ENCODE results near the gene GLP2R. TPM values are rescaled to one million over a fixed set of nuclear protein-coding genes. Genes with fewer than 3 reads are reported as not detected.

Gene GLP2R
- total and polyA plus RNA-seq, 2 of the 13 experiments (the other 11 are each of a cell fraction or from before 2014, with no cell fraction given) = 0.65 to 1.4 TPM

DNA sequence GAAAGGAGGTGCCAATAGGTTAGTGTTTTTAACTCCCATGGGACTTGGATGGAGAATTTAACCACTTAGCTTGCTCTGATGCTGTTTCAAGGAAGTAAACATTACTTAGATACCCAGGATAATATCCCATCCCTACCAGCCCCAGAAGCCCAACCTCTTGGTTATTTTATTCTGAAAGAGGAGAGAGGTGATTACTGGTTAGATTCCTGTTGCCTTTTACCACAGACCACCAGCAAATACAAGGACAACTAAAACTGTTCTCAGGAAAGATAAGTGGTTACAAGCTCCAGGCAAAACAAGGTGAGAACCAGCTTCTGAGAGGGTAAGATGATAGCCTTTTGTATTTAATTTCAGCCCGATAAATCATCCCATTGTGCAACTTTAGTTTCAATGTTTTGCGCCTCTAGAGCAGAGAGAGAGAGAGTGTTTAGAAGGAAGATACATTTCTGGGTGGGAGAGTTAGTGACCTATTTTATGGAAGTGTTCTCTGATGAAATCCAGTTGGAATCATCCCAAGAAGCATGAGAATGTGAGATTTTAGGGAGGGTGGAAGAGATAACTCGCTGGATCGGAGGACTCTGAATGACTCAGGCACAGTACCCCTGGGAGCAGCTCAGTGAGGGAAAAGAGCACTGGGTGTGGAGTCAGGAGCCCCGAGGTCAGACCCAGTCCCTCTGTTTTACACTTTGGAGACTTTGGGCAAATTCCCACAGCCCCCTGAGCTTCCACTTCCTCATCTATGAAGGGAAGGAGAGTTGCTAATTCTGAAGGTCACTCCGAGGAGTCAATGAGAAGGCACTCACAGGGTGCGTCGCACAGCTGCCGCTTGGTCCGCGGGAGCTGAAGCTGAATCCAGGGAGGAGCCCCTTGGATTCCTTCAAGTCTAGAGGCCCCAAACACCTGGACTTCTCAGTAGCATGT is 12.1 kb downstream of the GLP2R start (continued):
- TF ChIP-seq SETDB1 (CRISPR knock-in tag; IDR thresholded peaks at IDR 0.05; ENCODE audit: borderline replicate concordance) = no peak
- no peak for TF ChIP-seq EHMT2 (IDR thresholded peaks at IDR 0.05; ENCODE audit: borderline replicate concordance, low read depth, low read length)
- TF ChIP-seq, protein P1, sequence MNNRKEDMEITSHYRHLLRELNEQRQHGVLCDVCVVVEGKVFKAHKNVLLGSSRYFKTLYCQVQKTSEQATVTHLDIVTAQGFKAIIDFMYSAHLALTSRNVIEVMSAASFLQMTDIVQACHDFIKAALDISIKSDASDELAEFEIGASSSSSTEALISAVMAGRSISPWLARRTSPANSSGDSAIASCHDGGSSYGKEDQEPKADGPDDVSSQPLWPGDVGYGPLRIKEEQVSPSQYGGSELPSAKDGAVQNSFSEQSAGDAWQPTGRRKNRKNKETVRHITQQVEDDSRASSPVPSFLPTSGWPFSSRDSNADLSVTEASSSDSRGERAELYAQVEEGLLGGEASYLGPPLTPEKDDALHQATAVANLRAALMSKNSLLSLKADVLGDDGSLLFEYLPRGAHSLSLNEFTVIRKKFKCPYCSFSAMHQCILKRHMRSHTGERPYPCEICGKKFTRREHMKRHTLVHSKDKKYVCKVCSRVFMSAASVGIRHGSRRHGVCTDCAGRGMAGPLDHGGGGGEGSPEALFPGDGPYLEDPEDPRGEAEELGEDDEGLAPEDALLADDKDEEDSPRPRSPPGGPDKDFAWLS (CRISPR knock-in tag; IDR thresholded peaks at IDR 0.05; ENCODE audit: borderline replicate concordance) = no peak
- TF ChIP-seq, protein P2, sequence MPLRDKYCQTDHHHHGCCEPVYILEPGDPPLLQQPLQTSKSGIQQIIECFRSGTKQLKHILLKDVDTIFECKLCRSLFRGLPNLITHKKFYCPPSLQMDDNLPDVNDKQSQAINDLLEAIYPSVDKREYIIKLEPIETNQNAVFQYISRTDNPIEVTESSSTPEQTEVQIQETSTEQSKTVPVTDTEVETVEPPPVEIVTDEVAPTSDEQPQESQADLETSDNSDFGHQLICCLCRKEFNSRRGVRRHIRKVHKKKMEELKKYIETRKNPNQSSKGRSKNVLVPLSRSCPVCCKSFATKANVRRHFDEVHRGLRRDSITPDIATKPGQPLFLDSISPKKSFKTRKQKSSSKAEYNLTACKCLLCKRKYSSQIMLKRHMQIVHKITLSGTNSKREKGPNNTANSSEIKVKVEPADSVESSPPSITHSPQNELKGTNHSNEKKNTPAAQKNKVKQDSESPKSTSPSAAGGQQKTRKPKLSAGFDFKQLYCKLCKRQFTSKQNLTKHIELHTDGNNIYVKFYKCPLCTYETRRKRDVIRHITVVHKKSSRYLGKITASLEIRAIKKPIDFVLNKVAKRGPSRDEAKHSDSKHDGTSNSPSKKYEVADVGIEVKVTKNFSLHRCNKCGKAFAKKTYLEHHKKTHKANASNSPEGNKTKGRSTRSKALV (CRISPR knock-in tag; IDR thresholded peaks at IDR 0.05) = no peak
- no peak for TF ChIP-seq ZNF296 (CRISPR knock-in tag; conservative IDR thresholded peaks at IDR 0.05)
- TF ChIP-seq ZKSCAN8 (CRISPR knock-in tag; IDR thresholded peaks at IDR 0.05; ENCODE audit: borderline replicate concordance) = no peak
- no peak for TF ChIP-seq EEA1 (CRISPR knock-in tag; IDR thresholded peaks at IDR 0.05; ENCODE audit: borderline replicate concordance)
- TF ChIP-seq ADNP (CRISPR knock-in tag; IDR thresholded peaks at IDR 0.05) = no peak
- no peak for TF ChIP-seq GATAD1 (CRISPR knock-in tag; IDR thresholded peaks at IDR 0.05)
- TF ChIP-seq ARNT2 (CRISPR knock-in tag; IDR thresholded peaks at IDR 0.05; ENCODE audit: low read depth) = no peak
- TF ChIP-seq SNAPC2 (CRISPR knock-in tag; IDR thresholded peaks at IDR 0.05) = no peak
- no peak for TF ChIP-seq NFE2 (CRISPR knock-in tag; IDR thresholded peaks at IDR 0.05)
